IPS-NIHi7 (cell line): Measurements from ENCODE around the gene PLEKHA6.

Experiments
- DNase-seq: peaks from one replicate; pipeline ENCODE4 v3.0.0; 2012; ENCODE audit warnings: mixed read lengths; ENCODE audit errors: extremely low spot score

PLEKHA6 gene

DNA sequence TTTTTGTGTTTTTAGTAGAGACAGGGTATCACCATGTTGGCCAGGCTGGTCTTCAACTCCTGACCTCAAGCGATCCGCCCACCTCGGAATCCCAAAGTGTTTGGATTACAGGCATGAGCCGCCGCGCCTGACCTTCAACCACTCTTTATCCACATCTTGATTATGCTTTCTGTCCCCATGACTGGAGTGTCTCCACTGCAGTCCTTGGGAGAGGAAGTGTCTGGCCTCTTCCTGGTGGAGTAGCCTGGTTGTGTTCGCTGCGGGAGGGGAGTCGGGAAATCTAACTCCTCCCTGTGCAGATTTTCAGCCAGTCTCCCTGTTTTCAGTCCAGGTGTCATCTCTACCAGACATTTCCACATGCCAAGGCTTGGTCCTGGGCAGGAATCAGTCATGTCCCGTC is 173.1 kb downstream of the PLEKHA6 start:
- DNase-seq = no peak

DNA sequence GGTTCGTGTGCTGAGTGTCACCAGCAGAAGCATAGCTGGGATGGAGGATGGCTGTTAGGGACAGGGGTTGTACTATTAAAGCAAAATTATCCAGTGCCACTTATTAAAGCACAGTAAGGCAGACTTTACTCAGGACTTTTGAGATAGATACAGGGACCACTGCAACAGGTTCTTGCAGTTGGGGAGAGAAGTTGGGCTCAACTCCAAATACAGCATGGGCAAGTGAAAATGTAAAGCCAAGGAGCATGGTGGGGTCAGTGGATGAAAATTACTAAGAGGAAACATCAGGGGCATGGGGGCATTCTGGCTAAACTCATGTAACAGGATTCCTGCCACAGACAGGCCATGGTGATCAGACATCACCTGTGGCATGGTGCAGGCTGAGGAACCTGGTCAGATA is 178.6 kb downstream of the PLEKHA6 start:
- DNase-seq = no peak

DNA sequence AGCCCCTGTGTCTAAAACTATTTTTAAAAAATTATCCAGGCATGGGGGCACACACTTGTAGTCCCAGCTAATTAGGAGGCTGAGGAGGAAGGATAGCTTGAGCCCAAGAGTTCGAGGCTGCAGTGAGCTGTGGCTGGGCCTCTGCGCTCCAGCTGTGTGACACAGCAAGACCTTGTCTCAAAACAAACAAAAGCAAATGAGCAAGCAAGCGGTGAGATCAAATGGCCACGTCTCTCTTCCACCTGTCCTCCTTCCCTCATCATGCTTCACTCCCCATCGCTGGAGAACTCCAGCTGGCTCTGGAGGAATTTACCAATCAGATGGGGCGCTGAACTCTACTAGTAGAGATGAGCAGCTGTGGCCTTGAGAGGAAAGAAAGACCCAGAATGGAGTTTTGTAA is 179.6 kb downstream of the PLEKHA6 start:
- DNase-seq = no peak

DNA sequence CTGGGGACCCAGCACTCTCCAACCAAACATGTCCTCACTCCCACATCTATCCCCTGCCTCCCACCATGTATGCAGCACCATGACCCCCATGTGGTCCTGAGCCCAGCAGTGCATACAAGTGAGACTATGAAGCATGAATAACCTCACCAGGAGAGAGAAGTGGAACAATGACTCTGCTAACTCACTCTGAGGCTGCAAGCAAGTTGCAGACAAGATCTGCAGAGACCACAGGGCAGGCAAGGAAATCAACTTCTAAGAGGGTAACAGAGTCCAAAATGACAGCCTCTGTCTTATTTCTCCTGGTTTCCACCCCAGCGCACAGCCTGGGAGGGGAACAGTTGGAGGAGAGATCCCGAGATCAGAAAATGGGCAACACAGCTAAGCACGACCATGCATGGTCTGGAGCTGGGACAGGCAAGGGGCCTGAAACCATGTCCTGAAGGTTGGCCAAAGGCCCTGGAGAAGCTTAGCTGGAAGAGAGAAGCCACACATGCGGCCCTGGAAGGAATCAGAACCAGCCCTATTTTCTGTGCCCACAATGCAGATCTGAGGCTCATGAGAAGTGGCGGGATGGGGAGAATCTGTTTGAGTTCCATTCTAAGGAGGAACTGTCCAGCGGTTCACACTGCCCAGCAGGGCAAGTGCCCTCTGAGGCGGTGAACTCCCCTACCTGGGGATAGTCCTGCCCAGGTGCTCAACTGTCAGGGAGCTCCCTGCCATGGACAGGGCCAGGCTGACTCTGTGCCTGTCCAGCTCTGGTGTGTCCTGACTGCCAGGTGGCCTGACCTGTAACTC is 181.0 kb downstream of the PLEKHA6 start:
- no peak for DNase-seq

DNA sequence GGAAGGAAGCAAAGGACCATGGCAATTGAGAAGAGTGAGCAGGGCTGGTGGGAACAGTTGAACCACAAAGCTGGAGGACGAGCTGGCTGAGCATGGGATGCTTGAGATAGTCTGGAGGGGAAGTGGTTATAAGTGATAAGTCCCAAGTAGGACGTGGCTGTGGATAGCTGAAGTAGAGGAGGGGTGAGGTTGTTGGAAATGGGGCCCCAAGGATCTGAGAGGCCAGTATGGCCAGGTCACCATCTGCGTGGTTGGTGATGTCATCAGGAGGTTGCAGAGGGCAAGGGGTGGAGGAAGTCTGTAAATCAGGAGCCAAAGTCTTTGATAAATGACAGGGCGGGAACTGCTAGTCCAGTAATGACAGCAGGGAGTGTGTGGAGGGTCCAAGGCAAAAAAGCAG is 182.6 kb downstream of the PLEKHA6 start:
- no peak for DNase-seq

DNA sequence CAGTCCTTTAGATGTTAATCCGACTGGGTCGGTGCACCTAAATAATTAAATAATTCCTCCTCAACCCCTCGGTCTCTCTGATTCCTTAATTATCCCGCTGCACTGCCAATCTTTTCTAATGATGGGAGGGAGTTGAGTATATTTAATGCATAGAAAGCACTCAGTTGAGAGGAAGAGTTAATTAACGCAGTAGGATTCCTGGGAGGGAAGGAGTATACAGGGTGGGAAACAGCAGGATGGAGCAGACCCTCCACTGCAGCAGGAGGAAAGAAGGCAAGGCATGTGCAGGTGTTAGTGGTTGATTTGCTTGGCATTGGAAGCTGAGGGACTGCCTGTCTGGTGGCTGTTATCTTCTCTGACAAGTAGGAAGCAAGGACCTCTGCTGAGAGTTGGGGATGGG is 183.7 kb downstream of the PLEKHA6 start:
- no peak for DNase-seq

DNA sequence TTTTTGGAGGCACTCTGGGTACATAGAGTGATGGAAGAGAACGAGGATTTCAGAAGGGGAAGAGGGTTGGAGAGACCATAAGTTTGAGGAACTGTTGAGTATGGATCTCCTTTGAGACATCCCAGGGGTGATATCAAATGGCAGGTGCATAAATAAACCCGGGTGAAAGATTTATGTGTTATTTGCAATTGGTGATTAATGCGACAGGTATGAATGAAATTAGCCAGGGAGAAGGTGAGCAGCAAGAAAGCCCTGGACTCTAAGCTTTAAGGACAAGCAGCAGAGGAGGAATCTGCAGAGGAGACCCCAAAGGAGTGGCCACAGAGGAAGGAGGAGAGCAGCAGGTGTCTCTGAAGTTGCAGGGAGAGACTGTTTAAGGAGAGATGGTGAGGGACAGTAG is 184.8 kb downstream of the PLEKHA6 start:
- no peak for DNase-seq

DNA sequence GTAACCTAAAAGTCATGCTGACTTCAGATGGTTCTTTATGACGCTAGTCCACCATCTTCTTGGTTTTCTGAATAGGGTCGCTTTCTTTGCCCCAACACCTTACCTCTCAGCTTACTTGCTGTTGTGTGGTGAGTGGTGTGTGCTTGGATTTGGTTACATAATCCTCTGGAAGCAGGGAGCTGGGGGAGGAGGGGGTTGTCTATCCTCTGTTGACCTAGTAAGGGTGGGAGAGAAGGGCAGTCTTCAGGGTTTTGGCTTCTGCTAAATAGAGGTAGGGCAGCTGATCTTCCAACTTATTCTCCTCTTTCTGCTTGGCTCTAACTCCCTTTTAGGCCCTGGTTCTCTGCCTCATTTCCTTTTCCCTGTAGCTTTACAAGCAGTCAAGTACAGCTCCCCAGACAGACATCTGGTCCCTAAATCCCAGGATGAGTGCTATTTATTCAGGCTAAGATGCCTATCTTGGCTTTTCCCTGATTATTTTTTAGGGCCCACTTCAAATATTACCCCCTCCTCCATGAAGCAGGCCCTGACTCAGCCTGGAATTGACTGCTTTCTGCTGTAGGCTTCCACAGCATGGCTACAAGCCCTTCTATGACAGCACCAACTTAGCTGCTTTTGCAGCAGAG is 187.2 kb downstream of the PLEKHA6 start:
- DNase-seq = no peak

DNA sequence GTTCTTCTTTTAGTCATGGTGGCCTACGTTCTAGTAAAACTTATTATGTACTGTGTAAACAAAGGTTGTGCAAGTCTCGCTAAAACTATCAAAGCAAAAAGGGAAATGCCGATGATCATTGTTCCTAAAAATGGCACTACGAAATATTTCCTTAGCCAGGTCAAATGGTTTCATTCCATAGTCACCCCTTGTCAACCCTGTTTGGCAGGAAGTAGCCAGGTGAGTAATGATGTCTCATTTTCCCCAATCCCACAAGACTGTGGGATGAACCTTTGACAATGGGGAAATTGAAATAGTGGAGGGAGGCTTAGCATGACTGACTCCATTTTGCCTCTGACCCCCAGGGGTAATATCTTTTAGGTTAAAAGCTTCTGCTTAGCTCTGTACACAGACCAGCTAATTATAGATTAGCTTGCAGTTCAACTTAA is 188.0 kb downstream of the PLEKHA6 start:
- no peak for DNase-seq

DNA sequence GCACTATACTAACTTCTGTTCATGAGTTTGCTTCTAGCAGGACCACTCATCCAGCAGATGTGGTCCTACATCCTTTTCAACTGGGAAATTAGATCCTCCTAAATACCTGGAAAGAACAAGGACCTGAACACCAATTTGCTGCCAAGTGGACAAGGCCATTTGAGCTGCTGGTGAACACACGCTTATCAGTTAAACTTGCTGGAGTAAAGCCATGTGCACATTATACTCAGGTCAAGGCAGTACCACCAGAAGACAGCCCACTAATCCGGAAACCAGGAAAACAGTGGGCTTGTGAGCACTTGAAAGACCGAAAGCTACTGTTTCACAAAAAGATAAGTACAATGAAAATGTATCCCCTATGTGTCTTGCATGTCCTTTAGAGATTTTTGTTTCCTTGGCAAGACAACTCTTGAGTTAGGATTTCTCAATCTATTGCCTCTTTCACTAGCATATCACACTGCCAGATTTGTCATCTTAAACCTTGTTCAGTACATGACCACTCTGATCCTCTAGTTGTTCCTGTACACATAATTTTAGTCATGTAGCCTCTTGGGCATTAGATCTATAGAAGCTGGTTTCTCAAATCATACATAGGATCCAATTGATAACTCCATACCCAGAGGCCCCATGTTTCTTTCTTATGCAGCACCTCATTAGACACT is 189.1 kb downstream of the PLEKHA6 start:
- no peak for DNase-seq

DNA sequence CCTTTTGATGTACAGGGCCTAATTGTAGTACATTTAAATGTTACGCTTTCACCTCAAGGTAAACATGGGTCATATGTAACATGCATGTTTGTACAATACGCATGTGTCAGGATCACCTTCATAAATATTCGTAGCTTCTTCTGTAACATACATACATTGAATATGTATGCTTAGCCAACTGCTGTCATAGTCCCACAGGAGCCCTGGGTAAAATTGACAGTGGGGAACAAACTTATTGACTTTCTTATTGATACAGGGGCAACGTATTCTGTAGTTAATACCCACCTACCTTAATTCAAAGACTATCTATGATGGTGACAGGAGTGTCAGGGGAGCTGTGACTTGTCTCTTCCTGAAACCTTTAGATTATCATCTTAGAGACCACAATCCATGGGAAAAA is 189.9 kb downstream of the PLEKHA6 start:
- no peak for DNase-seq
